Nephron (organoid): ENCODE data around the gene PKN2.

ENCODE experiments used
- H3K27ac Mint-ChIP-seq, 3 experiments: 2 replicates each; pipeline ENCODE4 v1.8.0; 2020; ENCODE audit warnings: mixed read lengths in 3 of 3, mild to moderate bottlenecking in 2 of 3, moderate library complexity in 1 of 3
- H3K27me3 Mint-ChIP-seq: 2 replicates; pipeline ENCODE4 v1.8.0; 2021; ENCODE audit warnings: low read depth, mild to moderate bottlenecking, moderate library complexity, mixed read lengths
- H3K36me3 Mint-ChIP-seq: 2 replicates; pipeline ENCODE4 v1.8.0; 2020; ENCODE audit warnings: low read depth, mixed read lengths
- H3K4me1 Mint-ChIP-seq: 2 replicates; pipeline ENCODE4 v1.8.0; 2020; ENCODE audit warnings: mixed read lengths
- H3K4me3 Mint-ChIP-seq, 3 experiments: 2 replicates each; pipeline ENCODE4 v1.8.0; 2020; ENCODE audit warnings: mild to moderate bottlenecking in 3 of 3, mixed read lengths in 3 of 3, moderate library complexity in 2 of 3
- H3K9me3 Mint-ChIP-seq: 2 replicates; pipeline ENCODE4 v1.8.0; 2020; ENCODE audit warnings: mixed read lengths
- TF ChIP-seq, protein P1 (sequence below), 3 experiments: fragments of 200-600 bp; sonication (generic); IDR thresholded peaks; one replicate each; pipeline ENCODE4 v1.5.0; 2021; ENCODE audit warnings: antibody characterized with exemption in 3 of 3; ENCODE audit not compliant: unreplicated experiment in 3 of 3

The PKN2 gene

DNA sequence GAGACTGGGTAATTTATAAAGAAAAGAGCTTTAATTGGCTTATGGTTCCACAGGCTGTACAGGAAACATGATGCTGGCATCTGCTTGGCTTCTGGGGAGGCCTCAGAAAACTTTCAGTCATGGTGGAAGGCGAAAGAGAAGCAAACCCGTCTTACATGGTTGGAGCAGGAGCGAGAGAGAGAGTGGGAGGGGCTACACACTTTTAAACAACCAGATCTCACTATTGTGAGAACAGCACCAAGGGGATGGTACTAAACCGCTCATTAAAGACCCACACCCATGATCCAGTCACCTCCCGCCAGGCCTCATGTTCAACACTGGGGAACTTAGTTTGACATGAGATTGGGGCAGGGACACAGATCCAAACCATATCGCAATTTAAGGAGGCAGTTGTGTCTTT is 69.4 kb downstream of the PKN2 start:
- TF ChIP-seq, protein P1, sequence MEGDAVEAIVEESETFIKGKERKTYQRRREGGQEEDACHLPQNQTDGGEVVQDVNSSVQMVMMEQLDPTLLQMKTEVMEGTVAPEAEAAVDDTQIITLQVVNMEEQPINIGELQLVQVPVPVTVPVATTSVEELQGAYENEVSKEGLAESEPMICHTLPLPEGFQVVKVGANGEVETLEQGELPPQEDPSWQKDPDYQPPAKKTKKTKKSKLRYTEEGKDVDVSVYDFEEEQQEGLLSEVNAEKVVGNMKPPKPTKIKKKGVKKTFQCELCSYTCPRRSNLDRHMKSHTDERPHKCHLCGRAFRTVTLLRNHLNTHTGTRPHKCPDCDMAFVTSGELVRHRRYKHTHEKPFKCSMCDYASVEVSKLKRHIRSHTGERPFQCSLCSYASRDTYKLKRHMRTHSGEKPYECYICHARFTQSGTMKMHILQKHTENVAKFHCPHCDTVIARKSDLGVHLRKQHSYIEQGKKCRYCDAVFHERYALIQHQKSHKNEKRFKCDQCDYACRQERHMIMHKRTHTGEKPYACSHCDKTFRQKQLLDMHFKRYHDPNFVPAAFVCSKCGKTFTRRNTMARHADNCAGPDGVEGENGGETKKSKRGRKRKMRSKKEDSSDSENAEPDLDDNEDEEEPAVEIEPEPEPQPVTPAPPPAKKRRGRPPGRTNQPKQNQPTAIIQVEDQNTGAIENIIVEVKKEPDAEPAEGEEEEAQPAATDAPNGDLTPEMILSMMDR (IDR thresholded peaks at IDR 0.05; ENCODE audit: unreplicated experiment in 3 of 3) = no peak
- H3K4me3 Mint-ChIP-seq = no peak overlapping the region
- no peak overlapping the region for H3K27ac Mint-ChIP-seq
- no peaks in the 10 kb centered on the region for H3K4me1 Mint-ChIP-seq
- peaks cover 45% of the 10 kb centered on the region for H3K36me3 Mint-ChIP-seq
- no peaks in the 10 kb centered on the region for H3K27me3 Mint-ChIP-seq
- H3K9me3 Mint-ChIP-seq = no peaks in the 10 kb centered on the region

DNA sequence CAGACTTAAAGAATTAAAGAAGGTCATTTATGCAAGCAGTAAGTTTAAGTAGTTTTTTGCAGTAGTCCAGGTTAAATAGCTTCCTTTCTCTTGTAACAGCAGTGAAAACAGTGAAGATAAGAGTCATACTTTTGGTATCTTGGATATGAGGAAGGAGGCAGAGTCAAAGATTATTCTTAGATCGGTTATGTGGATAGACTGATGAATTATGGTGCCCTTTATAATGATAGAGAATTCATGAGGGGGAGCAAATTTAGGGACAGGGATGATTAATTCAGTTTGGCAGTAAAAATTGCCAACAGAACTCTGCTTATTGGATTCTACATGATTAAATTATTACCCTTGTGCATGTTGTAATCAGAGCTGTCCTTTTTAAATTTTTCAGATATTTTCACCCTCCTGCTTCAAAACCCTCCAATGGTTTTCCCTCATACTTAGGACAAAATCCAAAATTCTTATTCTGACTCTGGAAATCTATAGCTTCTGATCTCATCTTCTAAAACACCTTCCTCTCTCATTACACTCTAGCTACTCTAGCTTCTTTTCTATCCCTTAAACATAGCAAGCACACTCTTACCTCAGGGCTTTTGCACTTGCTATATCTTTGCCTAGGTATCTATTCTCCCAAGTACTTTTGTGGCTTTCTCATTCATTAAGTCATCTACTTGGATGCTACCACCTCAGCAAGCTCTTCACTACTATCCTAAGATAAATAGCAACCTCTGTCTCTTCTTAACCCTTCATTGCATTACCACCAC is 79.8 kb downstream of the PKN2 start:
- no peak overlapping the region for H3K4me3 Mint-ChIP-seq
- no peaks in the 10 kb centered on the region for H3K27me3 Mint-ChIP-seq
- no peaks in the 10 kb centered on the region for H3K9me3 Mint-ChIP-seq
- H3K4me1 Mint-ChIP-seq = no peaks in the 10 kb centered on the region
- H3K27ac Mint-ChIP-seq = peak overlapping the region in 1 of 3 experiments; percentile 41
- TF ChIP-seq, protein P1 (IDR thresholded peaks at IDR 0.05; ENCODE audit: unreplicated experiment in 3 of 3) = no peak
- H3K36me3 Mint-ChIP-seq = peaks cover 46% of the 10 kb centered on the region

DNA sequence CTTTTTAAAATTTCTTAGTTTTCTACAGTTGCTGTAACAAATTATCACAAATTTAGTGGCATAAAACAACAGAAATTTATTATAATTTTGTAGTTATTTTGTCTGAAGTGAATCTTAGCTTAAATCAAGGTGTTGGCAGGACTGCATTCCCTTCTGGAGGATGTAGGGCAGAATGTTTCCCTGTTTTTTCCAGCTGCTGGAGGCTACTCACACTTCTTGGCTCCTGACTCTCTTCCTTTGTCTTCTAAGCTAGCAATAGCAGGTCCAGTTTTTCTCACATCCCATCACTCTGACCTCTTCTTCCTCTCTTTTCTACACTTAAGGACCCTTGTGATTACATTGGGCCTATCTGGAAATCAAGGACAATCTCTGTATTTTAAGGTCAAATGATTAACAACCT is 84.1 kb downstream of the PKN2 start:
- TF ChIP-seq, protein P1 (IDR thresholded peaks at IDR 0.05; ENCODE audit: unreplicated experiment in 3 of 3) = no peak
- Mint-ChIP-seq H3K27ac (no peak overlapping the region), H3K27me3 (no peaks in the 10 kb centered on the region), H3K4me3 (no peak overlapping the region), H3K36me3 (peaks cover 55% of the 10 kb centered on the region), H3K4me1 (no peaks in the 10 kb centered on the region), H3K9me3 (no peaks in the 10 kb centered on the region)

DNA sequence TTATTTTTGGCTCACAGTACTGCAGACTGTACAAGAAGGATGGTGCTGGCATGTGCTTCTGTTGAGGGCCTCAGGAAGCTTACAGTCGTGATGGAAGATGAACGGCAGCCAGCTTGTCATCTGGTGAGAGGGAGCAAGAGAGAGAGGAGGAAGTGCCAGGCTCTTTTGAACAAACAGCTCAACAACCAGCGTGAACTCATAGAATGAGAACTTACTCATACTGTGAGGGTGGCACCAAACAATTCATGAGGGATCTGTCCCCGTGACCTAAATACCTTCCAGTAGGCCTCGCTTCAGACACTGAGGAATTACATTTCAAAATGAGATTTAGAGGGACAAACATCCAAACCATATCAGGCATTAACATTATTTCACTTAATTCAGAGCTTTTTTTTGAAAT is 84.7 kb downstream of the PKN2 start:
- no peak overlapping the region for H3K27ac Mint-ChIP-seq
- no peaks in the 10 kb centered on the region for H3K4me1 Mint-ChIP-seq
- TF ChIP-seq, protein P1 (IDR thresholded peaks at IDR 0.05; ENCODE audit: unreplicated experiment in 3 of 3) = no peak
- no peaks in the 10 kb centered on the region for H3K27me3 Mint-ChIP-seq
- H3K9me3 Mint-ChIP-seq = no peaks in the 10 kb centered on the region
- peaks cover 56% of the 10 kb centered on the region for H3K36me3 Mint-ChIP-seq
- H3K4me3 Mint-ChIP-seq = no peak overlapping the region

DNA sequence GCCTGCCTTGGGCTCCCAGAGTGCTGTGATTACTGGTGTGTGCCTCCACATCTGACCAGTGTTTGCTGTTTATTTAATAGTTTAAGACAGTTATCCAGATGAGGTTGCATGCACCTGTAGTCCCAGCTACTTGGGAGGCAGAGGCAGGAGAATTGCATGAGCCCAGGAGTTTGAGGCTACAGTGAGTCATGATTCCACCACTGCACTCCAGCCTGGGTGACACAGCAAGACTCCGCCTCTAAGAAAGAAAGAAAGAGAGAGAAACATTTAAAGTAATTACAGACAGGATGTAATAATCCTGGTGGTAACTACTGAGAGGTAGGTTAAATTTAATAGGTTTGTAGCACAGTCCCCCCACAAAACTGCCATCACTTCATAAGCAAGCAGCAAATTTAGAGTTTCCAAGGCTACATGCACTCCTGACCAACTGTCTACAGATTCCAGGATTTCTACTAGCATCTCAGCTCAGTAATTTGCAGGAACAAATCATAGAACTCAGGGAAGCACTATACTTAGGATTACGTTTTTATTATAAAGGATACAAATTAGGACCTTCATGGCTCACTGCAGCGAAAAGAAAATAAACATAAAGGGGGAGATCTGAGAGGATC is 89.6 kb downstream of the PKN2 start:
- Mint-ChIP-seq H3K9me3 (no peaks in the 10 kb centered on the region), H3K27ac (no peak overlapping the region), H3K4me3 (no peak overlapping the region), H3K36me3 (peaks cover 81% of the 10 kb centered on the region), H3K27me3 (no peaks in the 10 kb centered on the region), H3K4me1 (no peaks in the 10 kb centered on the region)
- TF ChIP-seq, protein P1 (IDR thresholded peaks at IDR 0.05; ENCODE audit: unreplicated experiment in 3 of 3) = no peak

DNA sequence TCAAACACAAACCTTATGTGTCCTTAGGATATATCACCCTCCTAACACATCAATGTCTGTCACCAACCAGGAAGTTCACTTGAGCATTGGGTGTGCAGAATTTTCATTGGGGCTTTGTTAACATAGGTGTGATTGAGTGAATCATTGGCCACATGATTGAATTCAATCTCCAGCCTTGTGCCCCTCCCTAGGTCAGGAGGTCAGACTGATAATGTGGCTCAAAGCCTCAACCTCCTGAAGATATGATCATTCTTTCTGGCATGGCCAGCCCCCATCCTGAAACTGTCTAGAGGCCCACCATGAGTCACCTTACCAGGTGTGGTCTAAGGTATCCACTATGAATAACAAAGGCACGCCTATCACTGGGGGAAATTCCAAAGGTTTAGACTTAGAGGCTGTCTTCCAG is 90.1 kb downstream of the PKN2 start:
- no peaks in the 10 kb centered on the region for H3K4me1 Mint-ChIP-seq
- no peak overlapping the region for H3K27ac Mint-ChIP-seq
- peaks cover 80% of the 10 kb centered on the region for H3K36me3 Mint-ChIP-seq
- H3K4me3 Mint-ChIP-seq = no peak overlapping the region
- no peaks in the 10 kb centered on the region for H3K27me3 Mint-ChIP-seq
- H3K9me3 Mint-ChIP-seq = no peaks in the 10 kb centered on the region
- TF ChIP-seq, protein P1 (IDR thresholded peaks at IDR 0.05; ENCODE audit: unreplicated experiment in 3 of 3) = no peak
